IMR-90 (cell line): ENCODE results near the gene KPNA2. TPM values are rescaled to one million over a fixed set of nuclear protein-coding genes. Genes with fewer than 3 reads are reported as not detected.

Source experiments
- ATAC-seq: fragments of 200-7000 bp; cut with Tn5 transposase; 2 replicates; pipeline ENCODE4 v1.9.1; 2020; ENCODE audit warnings: low read depth, mild to moderate bottlenecking, moderate library complexity
- BruUV-seq: library from RNA; stranded (reverse); fragments of 400-500 nt; replicated peaks from 2 replicates; lab custom pipeline; 2021; lab: Mats Ljungman, UMichigan
- CTCF ChIA-PET: fragments of 300-600 bp; formaldehyde crosslinking; extraction: SDS; loops from one replicate; lab custom pipeline; 2021; ENCODE audit warnings: antibody characterized with exemption; lab: Yijun Ruan, JAX
- POLR2A ChIA-PET: fragments of 300-600 bp; sonication (Branson Sonifier 250); formaldehyde crosslinking; loops from one replicate; lab custom pipeline; 2022; ENCODE audit warnings: antibody characterized with exemption; ENCODE audit not compliant: unreplicated experiment; lab: Charles Lee
- DNase-seq: peaks from one replicate; pipeline ENCODE4 v3.0.0; 2013
- H2AFZ ChIP-seq: replicated peaks from 2 replicates; pipeline ENCODE3; 2013; ENCODE audit warnings: low read length, mild to moderate bottlenecking; ENCODE audit not compliant: poor library complexity
- H2AK5ac ChIP-seq: 2 replicates; pipeline ENCODE4 v1.6.1; 2013; ENCODE audit warnings: low read depth, low read length, inconsistent platforms
- H2AK9ac ChIP-seq: replicated peaks from 2 replicates; pipeline ENCODE3; 2013; ENCODE audit warnings: mild to moderate bottlenecking, low read depth, low read length, moderate library complexity; ENCODE audit not compliant: poor library complexity
- H2BK120ac ChIP-seq: 2 replicates; pipeline ENCODE4 v1.6.1; 2013; ENCODE audit warnings: low read depth, low read length, inconsistent platforms
- H2BK15ac ChIP-seq: 3 replicates; pipeline ENCODE4 v1.6.1; 2013; ENCODE audit warnings: low read depth, low read length, inconsistent platforms
- H2BK20ac ChIP-seq: 2 replicates; pipeline ENCODE4 v1.6.1; 2013; ENCODE audit warnings: low read depth, mild to moderate bottlenecking, inconsistent platforms, low read length, moderate library complexity
- H2BK5ac ChIP-seq: 2 replicates; pipeline ENCODE4 v1.6.1; 2013; ENCODE audit warnings: mild to moderate bottlenecking, low read depth, low read length, inconsistent platforms; ENCODE audit not compliant: poor library complexity, severe bottlenecking
- H3K14ac ChIP-seq: replicated peaks from 2 replicates; pipeline ENCODE4 v1.6.1; 2013; ENCODE audit warnings: low read depth, low read length, inconsistent platforms
- H3K18ac ChIP-seq: 2 replicates; pipeline ENCODE4 v1.6.1; 2013; ENCODE audit warnings: low read depth, low read length, control low read depth
- H3K23ac ChIP-seq: 2 replicates; pipeline ENCODE4 v1.6.1; 2013; ENCODE audit warnings: low read depth, low read length, inconsistent platforms
- H3K27ac ChIP-seq: 2 replicates; pipeline ENCODE4 v1.5.1; 2013; ENCODE audit warnings: mild to moderate bottlenecking, control low read depth, low read length; ENCODE audit not compliant: insufficient read depth
- H3K27me3 ChIP-seq: 2 replicates; pipeline ENCODE4 v1.6.1; 2013; ENCODE audit warnings: low read length; ENCODE audit not compliant: control insufficient read depth, insufficient read depth
- H3K36me3 ChIP-seq: 2 replicates; pipeline ENCODE4 v1.6.1; 2013; ENCODE audit warnings: low read length, mixed read lengths; ENCODE audit not compliant: control insufficient read depth, insufficient read depth
- H3K4ac ChIP-seq: 2 replicates; pipeline ENCODE4 v1.6.1; 2013; ENCODE audit warnings: low read depth, low read length, inconsistent platforms
- H3K4me1 ChIP-seq: 2 replicates; pipeline ENCODE4 v1.6.1; 2013; ENCODE audit warnings: low read length, mixed read lengths; ENCODE audit not compliant: control insufficient read depth, insufficient read depth
- H3K4me2 ChIP-seq: 2 replicates; pipeline ENCODE4 v1.6.1; 2013; ENCODE audit warnings: low read depth, mild to moderate bottlenecking, control low read depth, low read length, moderate library complexity
- H3K4me3 ChIP-seq: 2 replicates; pipeline ENCODE4 v1.5.1; 2013; ENCODE audit warnings: low read depth, mild to moderate bottlenecking, control low read depth, low read length, moderate library complexity; ENCODE audit not compliant: insufficient read depth
- H3K56ac ChIP-seq: 2 replicates; pipeline ENCODE4 v1.6.1; 2013; ENCODE audit warnings: low read length, inconsistent platforms; ENCODE audit not compliant: insufficient read depth; ENCODE audit errors: extremely low read depth
- H3K79me1 ChIP-seq, 2 experiments: 2 replicates each; pipeline ENCODE4 v1.6.1; 2013; ENCODE audit warnings: low read length in 2 of 2, inconsistent platforms in 1 of 2, low read depth in 1 of 2
- H3K9ac ChIP-seq: 2 replicates; pipeline ENCODE4 v1.6.1; 2013; ENCODE audit warnings: low read depth, low read length, control low read depth
- H3K9me1 ChIP-seq: 2 replicates; pipeline ENCODE4 v1.6.1; 2013; ENCODE audit warnings: low read length, inconsistent platforms; ENCODE audit not compliant: insufficient read depth
- H3K9me3 ChIP-seq: 2 replicates; pipeline ENCODE4 v1.6.1; 2013; ENCODE audit warnings: low read length; ENCODE audit not compliant: control insufficient read depth, insufficient read depth
- H4K20me1 ChIP-seq: 2 replicates; pipeline ENCODE4 v1.6.1; 2013; ENCODE audit warnings: low read length, inconsistent platforms; ENCODE audit not compliant: insufficient read depth
- H4K5ac ChIP-seq: 2 replicates; pipeline ENCODE4 v1.6.1; 2013; ENCODE audit warnings: mild to moderate bottlenecking, low read depth, low read length, control low read depth
- H4K8ac ChIP-seq, 2 experiments: 2 replicates each; pipeline ENCODE4 v1.6.1; 2013; ENCODE audit warnings: low read depth in 2 of 2, low read length in 2 of 2, control low read depth in 1 of 2, inconsistent platforms in 1 of 2
- H4K91ac ChIP-seq: 2 replicates; pipeline ENCODE4 v1.6.1; 2013; ENCODE audit warnings: low read depth, low read length, inconsistent platforms; ENCODE audit not compliant: insufficient read depth
- BHLHE40 ChIP-seq: fragments of 150-350 bp; IDR thresholded peaks from 2 replicates; pipeline ENCODE4 v1.6.1; 2016; ENCODE audit warnings: mild to moderate bottlenecking, low read depth, low read length
- CEBPB ChIP-seq: IDR thresholded peaks from 2 replicates; pipeline ENCODE4 v1.6.1; 2012; ENCODE audit warnings: low read depth, low read length, improper control_type of control experiment
- CHD1 ChIP-seq: IDR thresholded peaks from 2 replicates; pipeline ENCODE4 v1.6.1; 2012; ENCODE audit warnings: low read depth, low read length, improper control_type of control experiment
- ELK1 ChIP-seq: fragments of 150-350 bp; IDR thresholded peaks from 2 replicates; pipeline ENCODE4 v1.6.1; 2016; ENCODE audit warnings: low read depth, mild to moderate bottlenecking, low read length, moderate library complexity, borderline replicate concordance
- FOS ChIP-seq: fragments of 150-350 bp; IDR thresholded peaks from 2 replicates; pipeline ENCODE4 v1.6.1; 2016; ENCODE audit warnings: low read depth, low read length
- MAFK ChIP-seq: IDR thresholded peaks from 2 replicates; pipeline ENCODE4 v1.6.1; 2012; ENCODE audit warnings: low read depth, low read length, improper control_type of control experiment
- MAZ ChIP-seq: IDR thresholded peaks from 2 replicates; pipeline ENCODE4 v1.6.1; 2012; ENCODE audit warnings: low read depth, mild to moderate bottlenecking, low read length, improper control_type of control experiment, moderate library complexity, borderline replicate concordance
- MXI1 ChIP-seq: IDR thresholded peaks from 2 replicates; pipeline ENCODE4 v1.6.1; 2012; ENCODE audit warnings: low read depth, mild to moderate bottlenecking, low read length, moderate library complexity, borderline replicate concordance
- NFE2L2 ChIP-seq: fragments of 150-350 bp; IDR thresholded peaks from 2 replicates; pipeline ENCODE4 v1.6.1; 2016; ENCODE audit warnings: low read depth, mild to moderate bottlenecking, low read length
- POLR2A ChIP-seq: IDR thresholded peaks from 2 replicates; pipeline ENCODE4 v1.6.1; 2012; ENCODE audit warnings: mild to moderate bottlenecking, low read depth, low read length
- RAD21 ChIP-seq: IDR thresholded peaks from 2 replicates; pipeline ENCODE4 v1.6.1; 2012; ENCODE audit warnings: low read length, improper control_type of control experiment
- RCOR1 ChIP-seq: IDR thresholded peaks from 2 replicates; pipeline ENCODE4 v1.6.1; 2012; ENCODE audit warnings: mild to moderate bottlenecking, low read length, improper control_type of control experiment; ENCODE audit not compliant: insufficient replicate concordance
- RFX5 ChIP-seq: IDR thresholded peaks from 2 replicates; pipeline ENCODE4 v1.8.0; 2012; ENCODE audit warnings: low read depth, mild to moderate bottlenecking, low read length, moderate library complexity
- SMC3 ChIP-seq: fragments of 150-350 bp; IDR thresholded peaks from 2 replicates; pipeline ENCODE4 v1.6.1; 2016; ENCODE audit warnings: low read depth, mild to moderate bottlenecking, antibody characterized with exemption, low read length, moderate library complexity
- USF2 ChIP-seq: fragments of 150-350 bp; IDR thresholded peaks from 2 replicates; pipeline ENCODE4 v1.6.1; 2017; ENCODE audit warnings: mild to moderate bottlenecking, antibody characterized with exemption, low read length, low read depth
- WGBS, 2 experiments: methylation state at CpG; one replicate each; pipeline versions ENCODE4 v1.1.5 to v1.1.7; 2013; ENCODE audit warnings: missing lambda C conversion rate in 2 of 2; ENCODE audit not compliant: insufficient read length in 1 of 2; ENCODE audit errors: extremely low coverage in 2 of 2; 5-methylcytosine and 5-hydroxymethylcytosine counted together
- dilution Hi-C: fragments of 300-500 bp; cut with HindIII; formaldehyde crosslinking; loops from one replicate; pipeline ENCODE4 v1.14.3; 2018; ENCODE audit warnings: low sequenced_read_pairs; ENCODE audit not compliant: unreplicated experiment
- in situ Hi-C: fragments of 300-500 bp; cut with MboI; formaldehyde crosslinking; loops from 3 replicates; pipeline ENCODE4 v1.14.3; 2019; ENCODE audit warnings: low sequenced_read_pairs, inconsistent platforms, mixed read lengths
- intact Hi-C: fragments of 100-400 bp; cut with micrococcal nuclease; formaldehyde crosslinking; loops from 2 replicates; pipeline ENCODE4 v1.10.0; 2022
- polyA plus RNA-seq, 3 experiments: library from polyadenylated mRNA; depleted of rRNA; stranded (reverse); fragments of >200 nt; gene quantifications; 2 replicates each; pipeline ENCODE4 v1.2.3, GENCODE V29; 2012; ENCODE audit warnings: low replicate concordance in 1 of 3
- total RNA-seq: library from RNA; depleted of rRNA; stranded (reverse); fragments of >200 nt; gene quantifications from 2 replicates; pipeline ENCODE4 v1.2.3, GENCODE V29; 2012
- TF ChIP-seq, protein P1 (sequence below): conservative IDR thresholded peaks from 2 replicates; pipeline ENCODE4 v1.5.1; 2012; ENCODE audit warnings: mild to moderate bottlenecking, low read depth, low read length, improper control_type of control experiment

The KPNA2 gene
- total and polyA plus RNA-seq, 2 of the 4 experiments (the other 2 are of a cell fraction), result 135 to 262 TPM

DNA sequence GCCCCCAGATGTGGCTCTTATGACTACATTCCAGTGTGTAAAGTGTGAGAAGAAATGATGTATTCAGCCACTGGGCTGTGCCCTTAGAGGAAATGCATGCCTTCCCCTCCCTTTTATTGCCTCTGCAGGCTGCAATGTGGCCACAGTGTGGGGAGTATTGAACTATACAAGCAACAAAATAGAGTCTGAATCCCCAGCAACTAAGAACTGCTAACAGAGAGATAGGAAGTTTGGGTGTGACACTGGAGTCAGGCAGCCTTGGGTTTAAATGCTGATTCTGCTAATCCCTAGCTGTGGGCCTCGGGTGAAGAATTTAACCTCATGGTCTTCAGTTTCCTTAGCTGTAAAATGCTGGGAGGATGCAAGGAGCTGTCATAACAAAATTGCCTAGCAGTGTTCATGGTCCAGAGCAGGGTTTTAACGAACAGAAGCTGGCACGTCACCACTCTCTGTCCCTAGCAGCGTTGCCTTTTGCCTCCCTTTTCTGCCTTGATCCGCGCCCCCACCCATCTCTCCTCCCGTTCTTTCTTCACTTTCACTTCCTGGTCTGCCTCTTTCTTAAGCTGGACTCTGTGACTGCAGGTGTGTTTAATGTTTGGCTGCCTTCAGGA, 50.3 kb downstream of the KPNA2 start:
- Histone ChIP-seq H3K36me3 (no peaks in the 10 kb centered on the region), H3K9me1 (no peaks in the 10 kb centered on the region), H4K8ac (no peak overlapping the region), H2BK120ac (no peak overlapping the region), H3K27me3 (no peaks in the 10 kb centered on the region; the same call in 1 of the 2 replicates), H3K14ac (no peak overlapping the region), H3K4me3 (no peak overlapping the region), H2AK9ac (no peak overlapping the region), H3K9me3 (no peaks in the 10 kb centered on the region), H3K56ac (no peak overlapping the region), H3K9ac (no peak overlapping the region), H3K18ac (no peak overlapping the region), H3K4me1 (no peaks in the 10 kb centered on the region), H2BK15ac (no peak overlapping the region), H4K20me1 (no peaks in the 10 kb centered on the region), H3K4me2 (no peak overlapping the region), H3K4ac (no peak overlapping the region), H3K27ac (no peak overlapping the region), H2BK5ac (no peak overlapping the region), H4K5ac (no peak overlapping the region), H2AFZ (no peak overlapping the region), H3K23ac (no peak overlapping the region), H4K91ac (no peak overlapping the region), H3K79me1 (no peaks in the 10 kb centered on the region), H2AK5ac (no peak overlapping the region), H2BK20ac (no peak overlapping the region)
- intact Hi-C loops (no loop called here), dilution Hi-C loops (no loop called here), in situ Hi-C loops (no loop called here)
- no peak for TF ChIP-seq CEBPB
- TF ChIP-seq ELK1, result no peak
- TF ChIP-seq FOS, result no peak
- TF ChIP-seq MXI1, result no peak
- no peak for TF ChIP-seq POLR2A
- no peak for TF ChIP-seq CHD1
- no peak for TF ChIP-seq RAD21
- no peak for TF ChIP-seq MAZ
- TF ChIP-seq, protein P1, sequence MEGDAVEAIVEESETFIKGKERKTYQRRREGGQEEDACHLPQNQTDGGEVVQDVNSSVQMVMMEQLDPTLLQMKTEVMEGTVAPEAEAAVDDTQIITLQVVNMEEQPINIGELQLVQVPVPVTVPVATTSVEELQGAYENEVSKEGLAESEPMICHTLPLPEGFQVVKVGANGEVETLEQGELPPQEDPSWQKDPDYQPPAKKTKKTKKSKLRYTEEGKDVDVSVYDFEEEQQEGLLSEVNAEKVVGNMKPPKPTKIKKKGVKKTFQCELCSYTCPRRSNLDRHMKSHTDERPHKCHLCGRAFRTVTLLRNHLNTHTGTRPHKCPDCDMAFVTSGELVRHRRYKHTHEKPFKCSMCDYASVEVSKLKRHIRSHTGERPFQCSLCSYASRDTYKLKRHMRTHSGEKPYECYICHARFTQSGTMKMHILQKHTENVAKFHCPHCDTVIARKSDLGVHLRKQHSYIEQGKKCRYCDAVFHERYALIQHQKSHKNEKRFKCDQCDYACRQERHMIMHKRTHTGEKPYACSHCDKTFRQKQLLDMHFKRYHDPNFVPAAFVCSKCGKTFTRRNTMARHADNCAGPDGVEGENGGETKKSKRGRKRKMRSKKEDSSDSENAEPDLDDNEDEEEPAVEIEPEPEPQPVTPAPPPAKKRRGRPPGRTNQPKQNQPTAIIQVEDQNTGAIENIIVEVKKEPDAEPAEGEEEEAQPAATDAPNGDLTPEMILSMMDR, result no peak
- TF ChIP-seq RFX5, result no peak
- TF ChIP-seq RCOR1, result no peak
- TF ChIP-seq BHLHE40, result no peak
- TF ChIP-seq NFE2L2, result no peak
- no peak for TF ChIP-seq MAFK
- TF ChIP-seq USF2, result no peak
- TF ChIP-seq SMC3, result no peak
- ChIA-PET CTCF (no interaction called here), POLR2A (no interaction called here)
- 64% methylated on average over 3 of the region's 7 CpGs; no CpG with 5 or more reads in 1 of the 2 experiments for WGBS, 2 experiments
- DNase-seq (no peak), ATAC-seq (peak; percentile 65)
- BruUV-seq, result no TSS peak
